ENCODE results near the gene SLC25A53.
"Not testable (repeated sequence)": the region's sequence is repeated elsewhere in the genome, so short reads cannot be mapped to it uniquely, and the experiment has no call there.

SLC25A53 gene

GRCh38 chrX:104054956-104055355 is 101.9 kb downstream of the SLC25A53 start:
- not testable (repeated sequence) for DNase-seq
